HG03064 (cell line): ENCODE data around the gene SLPI.

ENCODE experiments used
- ATAC-seq: cut with Tn5 transposase; IDR thresholded peaks from one replicate; pipeline ENCODE4 v1.9.1; 2021; ENCODE audit warnings: low read depth; ENCODE audit not compliant: unreplicated experiment

Gene SLPI

GRCh38 chr20:45254383-45255262, at the start of gene SLPI:
Gene SLPI (minus strand): TSS chr20:45254564. CDS start chr20:45254543, 21 bp downstream.
- ATAC-seq: no peak

GRCh38 chr20:45303586-45304463, 49.5 kb upstream of the SLPI start:
- ATAC-seq: no peak

DNA sequence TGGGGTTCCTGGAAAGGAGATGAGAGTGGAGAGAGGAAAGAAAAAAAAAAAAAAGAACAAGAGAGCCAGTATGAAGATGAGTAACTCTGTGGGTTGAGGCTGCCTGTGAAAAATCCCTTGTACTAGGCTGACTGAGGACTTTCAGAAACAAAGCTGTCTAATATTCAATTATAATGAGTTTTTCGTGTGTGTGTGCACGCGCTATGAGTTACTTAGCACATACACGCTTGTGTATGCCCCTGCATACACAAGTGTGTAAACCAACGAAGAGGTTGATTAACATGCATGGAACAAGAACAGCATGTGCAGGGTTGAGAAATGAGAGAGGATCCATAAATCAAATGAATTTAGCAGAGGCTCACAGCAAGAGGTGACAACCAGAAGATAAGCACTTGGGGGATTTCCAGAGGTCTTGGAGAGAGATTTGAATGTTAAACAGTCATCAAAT, 47.5 kb upstream of the SLPI start:
- ATAC-seq: no peak

GRCh38 chr20:45300961-45301360, 46.6 kb upstream of the SLPI start:
- no peak for ATAC-seq

DNA sequence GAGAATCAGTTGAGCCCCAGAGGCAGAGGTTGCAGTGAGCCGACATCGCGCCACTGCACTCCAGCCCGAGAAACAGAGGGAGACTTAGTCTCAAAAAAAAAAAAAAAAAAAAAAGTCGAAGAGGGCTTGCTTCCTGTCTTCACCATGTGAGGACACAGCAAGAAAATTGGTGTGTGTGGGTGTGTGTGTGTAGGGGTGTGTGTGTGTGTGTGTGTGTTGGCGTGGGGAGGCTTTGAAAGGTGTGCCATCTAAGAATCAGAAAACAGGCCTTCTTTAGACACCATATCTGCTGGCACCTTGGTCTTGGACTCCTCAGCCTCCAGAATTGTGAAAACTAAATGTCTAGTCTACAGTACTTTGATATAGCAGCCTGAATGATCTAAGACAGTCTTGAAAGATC, 45.4 kb upstream of the SLPI start:
- no peak for ATAC-seq

GRCh38 chr20:45297786-45298497, 43.6 kb upstream of the SLPI start:
- no peak for ATAC-seq

DNA sequence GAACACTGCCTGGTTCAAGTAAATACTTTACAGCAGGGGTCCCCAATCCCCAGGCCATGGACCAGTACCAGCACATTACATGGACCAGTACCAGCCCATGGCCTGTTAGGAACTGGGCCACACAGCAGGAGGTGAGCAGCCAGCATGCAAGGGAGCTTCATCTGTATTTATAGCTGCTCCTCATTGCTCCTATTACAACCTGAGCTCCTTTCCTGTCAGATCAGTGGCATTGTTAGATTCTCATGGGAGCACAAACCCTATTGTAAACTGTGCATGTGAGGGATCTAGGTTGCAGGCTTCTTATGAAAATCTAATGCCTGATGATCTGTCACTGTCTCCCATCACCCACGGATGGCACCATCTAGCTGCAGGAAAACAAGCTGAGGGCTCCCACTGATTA, 40.3 kb upstream of the SLPI start:
- ATAC-seq: no peak

DNA sequence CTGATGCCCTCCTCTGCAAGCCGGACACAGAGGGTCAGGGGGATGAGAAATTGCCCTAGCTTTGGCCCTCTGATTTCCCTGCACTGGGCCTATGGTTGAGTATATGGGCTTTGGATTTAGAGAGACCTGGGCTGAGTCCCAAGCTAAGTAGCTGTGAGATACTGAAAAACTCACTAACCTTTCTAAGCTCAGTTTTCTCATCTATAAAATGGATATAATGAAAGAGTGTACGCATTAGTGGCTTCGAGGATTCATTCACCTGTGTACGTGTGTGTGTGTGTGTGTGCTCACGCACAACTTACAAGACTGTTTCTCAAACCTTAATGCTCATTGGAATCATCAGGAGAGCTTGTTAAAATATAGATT, 39.6 kb upstream of the SLPI start:
- no peak for ATAC-seq

GRCh38 chr20:45293041-45294002, 39.0 kb upstream of the SLPI start:
- no peak for ATAC-seq

- ATAC-seq: no peak
Observed at GRCh38 chr20:45292343-45292742, 38.0 kb upstream of the SLPI start.

- no peak for ATAC-seq
Observed at GRCh38 chr20:45291526-45291925, 37.2 kb upstream of the SLPI start.

GRCh38 chr20:45290677-45291355, 36.5 kb upstream of the SLPI start:
- ATAC-seq: no peak

DNA sequence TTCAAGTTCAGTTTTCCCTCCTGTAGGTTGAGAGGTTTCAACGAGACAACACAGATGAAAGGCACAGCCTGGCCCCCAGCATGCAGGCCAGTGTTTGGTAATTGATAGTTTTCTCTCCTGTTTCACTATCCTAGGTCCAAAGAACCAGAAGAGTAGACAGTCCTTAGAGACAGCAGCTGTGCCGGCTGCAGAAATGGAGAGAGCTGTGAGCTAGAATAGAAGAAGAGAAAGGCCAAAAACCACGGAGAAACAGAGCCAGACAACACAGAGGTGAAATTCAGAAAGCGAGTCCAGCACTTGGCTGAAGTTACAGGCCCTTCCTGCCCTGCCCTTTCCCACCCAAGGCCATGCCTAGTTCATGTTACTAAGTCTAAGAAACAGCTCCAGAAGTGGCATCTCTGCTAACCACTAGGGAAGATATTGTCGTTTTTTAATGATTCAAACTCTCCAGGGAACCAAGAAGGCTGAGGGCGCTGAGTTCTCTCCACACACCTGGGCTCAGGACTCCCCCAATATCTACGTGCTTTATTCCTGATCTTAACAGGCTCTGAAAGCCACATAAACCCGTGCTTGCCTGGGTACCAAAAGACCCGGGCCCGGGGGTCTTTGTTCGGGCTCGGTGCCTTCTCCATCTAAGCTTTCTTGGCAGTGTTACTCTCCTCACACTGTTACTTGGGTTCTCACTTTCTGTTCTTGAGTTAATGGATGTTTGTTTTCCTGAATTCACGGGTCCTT, 35.7 kb upstream of the SLPI start:
- no peak for ATAC-seq

DNA sequence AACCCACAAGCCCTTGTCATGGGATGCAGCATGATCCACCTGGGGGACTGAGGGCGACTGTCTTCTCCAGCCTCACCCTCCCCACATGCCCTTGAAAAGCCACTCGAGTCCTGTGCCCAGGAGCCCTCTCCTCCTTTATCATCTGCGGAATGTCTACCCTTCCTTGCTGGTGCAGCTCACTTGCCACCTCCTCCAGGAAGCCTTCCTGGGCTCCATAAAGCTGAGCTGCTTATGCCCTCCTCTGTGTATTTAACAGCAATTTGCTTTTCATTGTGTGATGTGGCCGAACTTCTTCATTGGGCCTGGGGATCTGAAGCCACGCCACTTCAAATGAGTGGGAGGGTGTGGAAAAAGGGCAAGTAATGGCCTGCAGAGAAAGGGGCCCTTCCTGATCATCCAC, 34.5 kb upstream of the SLPI start:
- no peak for ATAC-seq

DNA sequence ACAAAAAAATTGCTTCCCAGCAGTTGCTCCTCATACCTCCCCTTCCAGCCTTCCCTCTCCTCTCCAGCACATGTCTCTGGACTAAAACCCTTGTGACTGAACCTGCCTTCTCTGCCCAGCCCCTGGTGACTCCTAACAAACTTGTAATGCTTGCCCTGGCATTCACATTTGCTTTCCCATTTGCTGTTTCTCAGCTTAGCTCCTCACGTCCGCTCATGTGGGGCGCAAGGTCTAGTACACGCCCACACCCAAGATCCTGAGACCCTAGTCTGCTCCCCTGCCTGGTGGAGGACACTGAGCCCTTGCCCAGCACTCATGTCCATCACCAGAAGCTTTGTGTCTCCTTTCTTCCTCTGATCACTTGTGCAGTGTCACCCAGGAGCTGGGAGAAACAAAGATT, 34.0 kb upstream of the SLPI start:
- ATAC-seq: no peak

- ATAC-seq: no peak
Observed at GRCh38 chr20:45283551-45284057, 29.2 kb upstream of the SLPI start.

DNA sequence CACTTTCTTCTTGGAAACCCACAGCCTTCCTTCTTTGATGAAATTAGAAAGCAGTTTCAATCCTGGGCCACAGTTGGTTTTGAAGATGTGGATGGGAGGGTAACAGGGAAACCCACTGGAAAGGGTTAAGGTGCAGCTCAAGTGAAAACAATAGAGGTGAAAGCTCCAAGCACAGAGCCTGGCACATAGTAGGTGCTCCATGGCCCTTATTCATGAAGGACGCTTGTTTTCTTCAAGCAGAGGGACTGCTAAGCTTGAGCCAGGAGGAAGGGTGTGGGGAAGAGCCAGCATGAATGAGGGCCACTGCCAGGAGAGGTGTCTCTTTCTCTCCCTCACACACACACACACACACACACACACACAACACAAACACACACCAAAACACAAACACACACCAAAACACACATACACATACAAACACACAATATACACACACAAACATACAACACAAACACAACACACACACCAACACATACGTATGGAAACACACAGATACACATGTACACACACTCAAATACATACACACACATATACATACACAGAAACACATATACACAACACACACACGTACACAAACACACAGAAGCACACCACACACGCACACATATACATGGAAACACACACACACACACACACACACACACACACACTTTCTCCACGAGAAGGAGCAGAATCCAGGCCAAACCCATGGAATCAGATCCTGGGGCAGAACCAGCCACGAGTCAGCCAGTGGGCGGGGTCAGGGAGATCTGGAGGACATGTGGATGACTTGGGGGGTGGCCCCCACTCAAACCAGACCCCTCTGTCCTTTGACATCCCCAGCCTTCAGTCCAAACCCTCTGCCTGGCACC, 28.6 kb upstream of the SLPI start:
- no peak for ATAC-seq
